Skeletal muscle tissue (tissue), 4 donors: ENCODE measurements around the gene HEATR5B. TPM values are rescaled to one million over a fixed set of nuclear protein-coding genes. Genes with fewer than 3 reads are reported as not detected.

Experiments used
- H3K27ac ChIP-seq: one replicate; pipeline ENCODE4 v1.7.0; 2013; ENCODE audit warnings: mild to moderate bottlenecking, low read depth, low read length, inconsistent platforms
- H3K27me3 ChIP-seq, 3 donors: one replicate each; pipeline ENCODE4 v1.7.0; 2013; ENCODE audit warnings: low read length in 3 of 3; ENCODE audit not compliant: control insufficient read depth in 3 of 3, insufficient read depth in 3 of 3
- H3K36me3 ChIP-seq, 3 donors: one replicate each; pipeline ENCODE4 v1.7.0; 2013; ENCODE audit warnings: low read length in 3 of 3; ENCODE audit not compliant: control insufficient read depth in 3 of 3, insufficient read depth in 3 of 3
- H3K4me1 ChIP-seq, 3 donors: one replicate each; pipeline ENCODE4 v1.7.0; 2013; ENCODE audit warnings: low read length in 3 of 3, mild to moderate bottlenecking in 3 of 3; ENCODE audit not compliant: control insufficient read depth in 3 of 3, insufficient read depth in 3 of 3
- H3K4me3 ChIP-seq, 3 donors: one replicate each; pipeline ENCODE4 v1.7.0; 2013; ENCODE audit warnings: low read length in 3 of 3
- H3K9ac ChIP-seq, 3 donors: one replicate each; pipeline ENCODE4 v1.7.0; 2013; ENCODE audit warnings: low read length in 3 of 3, mild to moderate bottlenecking in 3 of 3, moderate library complexity in 2 of 3, low read depth in 1 of 3
- H3K9me3 ChIP-seq, 3 donors: one replicate each; pipeline ENCODE4 v1.7.0; 2013; ENCODE audit warnings: low read length in 3 of 3; ENCODE audit not compliant: control insufficient read depth in 3 of 3
- total RNA-seq: library from RNA; depleted of rRNA; stranded (reverse); fragments of >200 nt; gene quantifications from one replicate; pipeline ENCODE4 v1.2.3, GENCODE V29; 2014
- donor health status: Osteomylitis.

Gene HEATR5B
- total RNA-seq, 1 donor from 2014 or later = 41.2 TPM

DNA sequence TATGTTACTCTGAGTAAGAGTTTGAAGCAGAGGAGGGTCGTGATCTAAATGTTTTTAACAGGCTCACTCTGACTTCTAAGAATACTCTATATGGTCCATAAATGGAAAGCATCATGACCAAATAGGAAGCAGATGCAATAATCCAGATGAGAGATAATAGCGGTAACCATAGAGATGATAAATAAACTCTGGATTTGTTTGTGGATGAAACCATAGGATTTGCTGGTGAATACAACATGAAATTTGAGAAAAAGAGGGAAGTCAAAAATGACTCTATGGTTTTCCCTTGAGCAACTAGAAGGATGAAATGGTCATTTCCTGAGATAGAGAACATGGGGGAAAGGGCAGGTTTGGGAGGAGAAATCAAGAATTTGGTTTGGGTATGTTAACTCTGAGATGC is 3.9 kb downstream of the HEATR5B start:
- Histone ChIP-seq H3K9me3 (no peaks in the 10 kb centered on the region), H3K4me3 (no peak overlapping the region), H3K9ac (no peak overlapping the region), H3K27me3 (no peaks in the 10 kb centered on the region), H3K36me3 (peaks cover 7 to 34% (median 31%) of the 10 kb centered on the region in 3 donors), H3K27ac (no peak overlapping the region), H3K4me1 (peaks cover 6 to 27% (median 23%) of the 10 kb centered on the region in 3 donors)

DNA sequence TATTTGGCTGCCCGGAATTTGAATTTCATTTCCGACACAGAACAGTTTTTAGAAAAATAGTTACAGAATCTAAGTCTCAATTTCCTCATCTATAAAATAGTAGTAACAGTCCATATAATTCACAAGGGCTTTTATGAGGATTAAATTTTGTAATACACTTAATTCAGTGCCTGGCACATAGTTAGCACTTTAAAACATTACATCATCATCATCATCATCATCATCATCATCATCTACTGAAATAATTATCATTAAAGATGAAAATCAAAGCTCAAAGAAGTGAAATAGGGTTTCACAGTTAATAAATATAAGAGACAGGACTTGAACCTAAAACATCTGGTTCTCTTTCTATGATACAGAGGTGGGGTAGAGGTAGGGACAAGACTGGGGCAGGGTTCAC is 13.2 kb downstream of the HEATR5B start:
- no peaks in the 10 kb centered on the region for H3K27me3 ChIP-seq
- peaks cover under 1 to 36% (median 29%) of the 10 kb centered on the region in 3 donors for H3K36me3 ChIP-seq
- H3K4me3 ChIP-seq = no peak overlapping the region
- H3K27ac ChIP-seq = no peak overlapping the region
- H3K9me3 ChIP-seq = no peaks in the 10 kb centered on the region
- no peak overlapping the region for H3K9ac ChIP-seq
- no peaks in the 10 kb centered on the region for H3K4me1 ChIP-seq

DNA sequence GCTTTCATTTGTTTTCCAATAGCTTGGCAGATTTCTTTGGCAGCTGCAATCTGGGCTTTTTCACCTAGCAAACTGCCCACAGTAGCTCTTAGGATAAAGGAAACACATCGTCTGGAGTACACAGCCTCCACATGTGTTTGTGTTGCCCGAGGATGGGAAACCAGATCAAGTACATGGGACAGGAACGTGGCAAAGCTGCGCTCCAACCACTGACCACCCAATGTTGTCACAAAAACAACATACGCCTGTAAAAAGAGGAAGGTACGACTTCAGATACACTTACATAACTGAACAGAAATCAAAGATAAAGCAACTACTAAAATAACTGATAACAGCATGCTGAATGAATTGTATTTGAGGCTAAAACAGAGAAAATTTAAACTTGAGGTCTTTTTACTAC is 15.5 kb downstream of the HEATR5B start:
- Histone ChIP-seq H3K27me3 (no peaks in the 10 kb centered on the region), H3K4me3 (no peak overlapping the region), H3K9me3 (no peaks in the 10 kb centered on the region), H3K27ac (no peak overlapping the region), H3K36me3 (peaks cover 8 to 48% (median 36%) of the 10 kb centered on the region in 3 donors), H3K4me1 (no peaks in the 10 kb centered on the region), H3K9ac (no peak overlapping the region)

DNA sequence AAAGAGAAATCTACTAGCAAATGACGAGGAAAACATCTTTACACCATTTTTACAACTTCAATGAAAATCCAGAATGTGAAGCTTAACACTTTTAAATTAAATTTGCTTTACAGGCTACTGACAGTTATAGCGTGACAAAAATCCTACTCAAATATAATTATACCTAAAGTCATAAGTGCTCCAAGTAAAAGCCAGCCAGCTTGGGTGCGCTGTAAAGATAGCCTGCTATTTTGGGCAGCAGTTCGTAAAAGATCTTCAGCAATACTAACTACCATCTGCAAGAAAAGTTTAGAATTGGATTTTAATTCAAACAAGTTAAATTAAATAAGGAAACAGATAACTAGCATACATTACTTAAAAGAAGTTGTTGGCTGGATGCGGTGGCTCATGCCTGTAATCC is 22.4 kb downstream of the HEATR5B start:
- Histone ChIP-seq H3K9me3 (no peaks in the 10 kb centered on the region), H3K4me3 (no peak overlapping the region), H3K9ac (no peak overlapping the region), H3K27ac (no peak overlapping the region), H3K4me1 (no peaks in the 10 kb centered on the region), H3K36me3 (peaks cover 10 to 49% (median 47%) of the 10 kb centered on the region in 3 donors), H3K27me3 (no peaks in the 10 kb centered on the region)

DNA sequence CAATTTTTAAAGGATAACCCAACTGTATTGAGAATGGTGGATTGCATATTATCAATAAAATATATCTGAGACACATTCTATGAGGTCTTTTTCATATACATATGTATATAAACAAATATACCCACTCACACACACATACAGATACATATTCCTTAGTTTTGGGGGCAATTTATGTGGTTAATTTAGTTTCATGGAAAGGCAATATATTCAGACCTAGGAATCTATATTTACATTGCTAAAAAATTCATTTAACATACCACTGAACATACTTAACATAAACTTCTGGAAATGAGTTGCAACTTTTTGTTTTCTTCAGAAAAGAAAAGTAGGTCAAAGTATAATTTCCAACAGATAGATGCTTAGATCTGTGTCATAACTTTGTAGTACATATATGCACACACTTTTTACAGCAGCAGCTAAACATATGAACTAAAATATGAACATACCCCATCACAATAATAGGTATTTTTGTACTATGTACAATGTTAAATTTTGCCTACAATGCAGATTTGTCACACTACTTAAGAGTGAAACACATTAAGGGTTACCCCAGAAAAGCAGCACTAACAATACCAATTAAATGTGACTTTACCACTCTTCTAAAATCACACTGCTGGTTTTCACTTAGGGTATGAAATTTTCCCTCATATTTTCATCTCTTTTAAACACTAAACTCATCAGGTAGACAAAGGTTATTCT is 23.0 kb downstream of the HEATR5B start:
- Histone ChIP-seq H3K27ac (no peak overlapping the region), H3K4me3 (no peak overlapping the region), H3K4me1 (no peaks in the 10 kb centered on the region), H3K36me3 (peaks cover 15 to 52% (median 51%) of the 10 kb centered on the region in 3 donors), H3K9ac (peak overlapping the region in 1 of 3 donors; percentile 7), H3K27me3 (no peaks in the 10 kb centered on the region), H3K9me3 (no peaks in the 10 kb centered on the region)

DNA sequence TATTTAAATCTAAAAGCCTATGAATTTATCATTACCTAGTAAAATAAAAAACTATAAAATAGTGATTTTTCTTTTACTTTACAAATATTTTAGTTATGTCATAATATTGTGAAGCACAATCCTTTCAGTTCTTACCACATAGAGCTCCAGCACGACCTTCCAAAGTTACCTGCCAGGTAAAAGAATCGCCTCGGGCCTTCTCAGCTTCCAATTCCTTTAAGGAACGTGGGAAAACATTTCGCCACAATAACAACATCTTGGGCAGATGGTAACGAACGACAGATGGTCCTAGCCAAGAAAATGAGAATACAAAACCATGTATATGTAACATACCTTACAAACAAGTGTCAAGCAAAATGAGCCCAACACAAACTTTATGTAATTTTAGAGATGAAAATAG is 23.7 kb downstream of the HEATR5B start:
- H3K4me1 ChIP-seq = no peaks in the 10 kb centered on the region
- peaks cover 12 to 53% (median 48%) of the 10 kb centered on the region in 3 donors for H3K36me3 ChIP-seq
- no peaks in the 10 kb centered on the region for H3K27me3 ChIP-seq
- H3K9me3 ChIP-seq = no peaks in the 10 kb centered on the region
- no peak overlapping the region for H3K27ac ChIP-seq
- H3K4me3 ChIP-seq = no peak overlapping the region
- peak overlapping the region in 1 of 3 donors; percentile 7 for H3K9ac ChIP-seq

DNA sequence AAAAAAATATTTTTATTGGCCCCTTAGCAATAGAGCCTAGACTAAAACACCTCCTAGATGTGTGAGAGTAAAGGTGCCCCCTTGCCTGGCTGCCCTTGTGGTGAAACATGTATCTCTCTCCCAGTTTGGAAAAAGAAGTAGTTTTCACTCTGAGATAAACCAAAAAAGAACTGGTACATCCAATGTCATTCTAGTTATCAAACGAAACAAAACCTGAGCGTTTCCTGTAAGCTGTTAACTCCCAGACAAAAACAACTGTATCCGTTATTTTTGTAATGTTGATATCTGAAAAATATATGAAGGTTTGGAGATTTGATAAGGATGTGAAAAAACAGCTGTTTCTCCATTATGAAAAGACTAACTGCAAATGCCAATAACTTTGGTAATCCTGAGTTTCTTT is 24.3 kb downstream of the HEATR5B start:
- peaks cover 11 to 50% (median 44%) of the 10 kb centered on the region in 3 donors for H3K36me3 ChIP-seq
- H3K27me3 ChIP-seq = no peaks in the 10 kb centered on the region
- H3K9me3 ChIP-seq = no peaks in the 10 kb centered on the region
- H3K9ac ChIP-seq = no peak overlapping the region
- no peak overlapping the region for H3K4me3 ChIP-seq
- H3K27ac ChIP-seq = no peak overlapping the region
- H3K4me1 ChIP-seq = no peaks in the 10 kb centered on the region

DNA sequence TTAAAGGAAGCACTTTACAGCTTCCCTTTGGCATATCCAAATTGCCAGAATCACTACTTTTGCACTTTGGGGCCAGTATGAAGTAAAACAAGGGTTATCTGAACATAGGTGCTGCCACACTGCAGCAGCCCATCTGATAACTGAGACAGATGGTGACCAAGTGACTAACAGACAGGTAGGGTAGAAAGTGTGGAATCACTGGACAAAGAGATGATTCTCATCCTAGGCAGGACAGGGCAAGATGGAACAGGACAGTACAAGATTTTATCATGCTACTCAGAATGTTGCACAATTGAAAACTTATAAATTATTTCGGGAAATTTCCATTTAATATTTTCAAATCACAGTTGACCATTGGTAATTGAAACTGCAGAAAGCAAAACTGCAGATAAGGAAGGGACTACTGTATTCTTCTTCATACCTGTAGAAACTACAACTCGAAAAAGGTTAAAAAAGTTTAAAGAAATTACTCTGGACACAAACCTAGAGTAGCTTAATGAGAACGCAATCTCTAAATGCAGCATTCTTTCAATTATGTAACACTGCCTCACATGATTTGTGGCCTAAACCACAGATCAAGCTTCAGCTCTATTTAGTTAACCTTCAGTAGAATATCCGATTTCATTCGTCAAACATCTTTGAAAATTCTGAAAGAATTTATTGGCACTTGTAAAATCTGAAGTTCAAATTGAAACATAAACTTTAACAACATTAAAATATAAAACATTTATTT is 31.4 kb downstream of the HEATR5B start:
- Histone ChIP-seq H3K4me1 (no peaks in the 10 kb centered on the region), H3K4me3 (no peak overlapping the region), H3K36me3 (peaks cover 13 to 46% (median 27%) of the 10 kb centered on the region in 3 donors), H3K9ac (no peak overlapping the region), H3K27me3 (no peaks in the 10 kb centered on the region), H3K27ac (no peak overlapping the region), H3K9me3 (no peaks in the 10 kb centered on the region)

DNA sequence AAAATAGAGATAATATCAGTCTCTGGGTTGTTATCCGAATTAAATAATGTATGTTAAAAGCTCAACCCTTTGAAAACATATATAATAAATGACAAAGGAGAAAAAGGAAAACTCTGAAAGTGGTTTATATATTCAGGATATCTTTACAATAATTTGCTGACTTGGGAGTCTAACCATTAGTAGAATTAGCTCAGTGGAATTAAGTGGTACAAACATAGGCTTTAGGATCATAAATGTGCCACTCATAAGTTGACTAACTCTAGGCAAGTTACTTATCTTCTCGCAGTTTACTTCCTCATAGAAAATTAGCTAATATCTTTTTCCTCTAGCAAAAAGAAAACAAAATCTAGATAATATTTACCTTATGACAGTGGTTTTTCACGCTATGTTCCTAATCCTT is 44.6 kb downstream of the HEATR5B start:
- Histone ChIP-seq H3K9me3 (no peaks in the 10 kb centered on the region), H3K9ac (no peak overlapping the region), H3K4me1 (no peaks in the 10 kb centered on the region), H3K4me3 (no peak overlapping the region), H3K27ac (no peak overlapping the region), H3K36me3 (peaks cover 0 to 18% (median 13%) of the 10 kb centered on the region in 3 donors), H3K27me3 (no peaks in the 10 kb centered on the region)

DNA sequence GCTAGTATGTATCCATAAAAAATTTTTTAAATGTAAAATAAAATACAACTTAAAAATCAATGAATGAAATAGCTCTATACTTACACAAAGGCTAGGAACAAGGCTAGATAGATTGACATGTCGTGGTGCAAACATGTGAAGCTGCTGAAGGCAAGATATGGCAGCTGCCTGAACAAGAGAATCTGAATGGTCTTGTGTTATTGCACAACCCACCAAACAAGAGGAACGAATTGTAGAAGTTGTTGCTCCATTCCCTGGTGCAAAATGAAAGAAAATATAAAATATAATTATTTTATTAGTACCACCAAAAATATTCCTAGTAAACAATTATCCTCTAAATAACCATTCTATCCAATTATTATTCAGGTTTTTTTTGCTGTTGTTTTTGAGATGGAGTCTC is 46.4 kb downstream of the HEATR5B start:
- Histone ChIP-seq H3K4me3 (no peak overlapping the region), H3K9me3 (no peaks in the 10 kb centered on the region), H3K27ac (no peak overlapping the region), H3K9ac (no peak overlapping the region), H3K36me3 (peaks cover 0 to 18% (median 10%) of the 10 kb centered on the region in 3 donors), H3K4me1 (no peaks in the 10 kb centered on the region), H3K27me3 (no peaks in the 10 kb centered on the region)
